ENCODE data around the gene HDAC4.

DNA sequence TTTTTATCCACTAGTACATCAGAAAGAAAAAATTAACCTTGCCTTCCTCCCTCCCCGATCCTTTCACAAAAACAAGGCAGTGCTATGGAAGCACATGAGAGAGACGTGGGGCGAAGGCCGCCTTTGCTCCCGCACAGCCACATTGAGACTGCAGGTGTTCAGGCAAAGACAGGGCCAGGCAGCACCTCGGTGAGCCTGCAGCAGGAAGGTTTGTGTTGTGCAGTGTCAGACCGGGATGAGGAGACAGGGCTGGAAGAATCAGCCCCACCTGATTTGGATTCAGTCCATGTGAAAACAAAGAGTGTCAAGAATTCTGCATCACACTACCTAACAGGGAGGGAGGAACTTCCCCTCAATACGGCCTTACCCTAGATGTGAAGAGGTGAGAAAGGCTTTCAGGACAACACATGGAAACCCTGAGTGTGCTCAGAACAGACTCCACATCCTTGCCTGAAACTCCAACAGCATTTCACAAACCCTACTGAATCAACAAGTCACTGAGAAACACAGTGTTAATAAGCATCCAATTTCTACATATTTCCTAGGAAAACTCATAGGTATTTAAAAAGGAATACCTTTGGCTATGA, 59.6 kb downstream of the HDAC4 start:
- TF ChIP-seq POLR2AphosphoS5 (IDR thresholded peaks at IDR 0.05; ENCODE audit: insufficient read depth in 1 of 2, low read depth in 1 of 2) (no peak), CTCF (IDR thresholded peaks at IDR 0.05) (no peak)
